Epidermal melanocyte (primary cell): ENCODE results near the gene GABRA6.
"Not testable (repeated sequence)": the region's sequence is repeated elsewhere in the genome, so short reads cannot be mapped to it uniquely, and the experiment has no call there.

Experiments
- DNase-seq: peaks from one replicate; pipeline ENCODE4 v3.0.0; 2011; ENCODE audit warnings: low spot score; ENCODE audit not compliant: insufficient read length

Gene GABRA6

GRCh38 chr5:161685461-161685860 is at the start of gene GABRA6:
GABRA6 (plus strand) TSS chr5:161685721; CDS start chr5:161685990, 269 bp downstream.
- no peak for DNase-seq

- no peak for DNase-seq
These were observed 47.9 kb upstream of the GABRA6 start for GRCh38 chr5:161637591-161637990.

- DNase-seq = no peak
These were observed 44.1 kb upstream of the GABRA6 start for GRCh38 chr5:161641444-161641843.

- no peak for DNase-seq
These were observed 40.3 kb upstream of the GABRA6 start for GRCh38 chr5:161645264-161645663.

GRCh38 chr5:161651926-161652325 is 33.6 kb upstream of the GABRA6 start:
- not testable (repeated sequence) for DNase-seq

- DNase-seq = no peak
These were observed 24.7 kb upstream of the GABRA6 start for GRCh38 chr5:161660806-161661205.

GRCh38 chr5:161663431-161663830 is 22.1 kb upstream of the GABRA6 start:
- no peak for DNase-seq

- DNase-seq = no peak
These were observed 9.4 kb upstream of the GABRA6 start for GRCh38 chr5:161676103-161676502.

- DNase-seq = no peak
These were observed 628 bp downstream of the GABRA6 start for GRCh38 chr5:161686149-161686548.

- no peak for DNase-seq
These were observed 1.4 kb downstream of the GABRA6 start for GRCh38 chr5:161686881-161687280.

- no peak for DNase-seq
These were observed 1.8 kb downstream of the GABRA6 start for GRCh38 chr5:161687316-161687715.

GRCh38 chr5:161691911-161692310 is 6.4 kb downstream of the GABRA6 start:
- DNase-seq = no peak

GRCh38 chr5:161697001-161697400 is 11.5 kb downstream of the GABRA6 start:
- no peak for DNase-seq

GRCh38 chr5:161700065-161700464 is 14.5 kb downstream of the GABRA6 start:
- DNase-seq = no peak

GRCh38 chr5:161703528-161703927 is 18.0 kb downstream of the GABRA6 start:
- no peak for DNase-seq

GRCh38 chr5:161707382-161707781 is 21.9 kb downstream of the GABRA6 start:
- no peak for DNase-seq

GRCh38 chr5:161709239-161709638 is 23.7 kb downstream of the GABRA6 start:
- DNase-seq = no peak

GRCh38 chr5:161713042-161713441 is 27.5 kb downstream of the GABRA6 start:
- no peak for DNase-seq

GRCh38 chr5:161719157-161719556 is 33.6 kb downstream of the GABRA6 start:
- no peak for DNase-seq

- no peak for DNase-seq
These were observed 34.9 kb downstream of the GABRA6 start for GRCh38 chr5:161720460-161720859.

- DNase-seq = no peak
These were observed 49.2 kb downstream of the GABRA6 start for GRCh38 chr5:161734741-161735140.

GRCh38 chr5:161740433-161740832 is 54.9 kb downstream of the GABRA6 start:
- no peak for DNase-seq

- no peak for DNase-seq
These were observed 58.8 kb downstream of the GABRA6 start for GRCh38 chr5:161744276-161744675.

- DNase-seq = no peak
These were observed 59.9 kb downstream of the GABRA6 start for GRCh38 chr5:161745392-161745791.
